Spleen (tissue), 7 donors: ENCODE results near the gene OR52H1.

Source experiments
- POLR2A ChIP-seq, 3 donors: fragments of 450-650 bp; IDR thresholded peaks; one replicate each; pipeline ENCODE4 v1.5.1; 2017; ENCODE audit warnings: antibody characterized with exemption in 3 of 3, mild to moderate bottlenecking in 1 of 3
- POLR2AphosphoS5 ChIP-seq, 3 donors: sonication (generic); formaldehyde crosslinking; IDR thresholded peaks; one replicate each; pipeline ENCODE4 v1.5.1; 2017; ENCODE audit warnings: antibody characterized with exemption in 3 of 3
- TF ChIP-seq, protein P1 (sequence below), 11 experiments: fragments of 200-600 bp in 7 of 11; fragments of 450-650 bp in 4 of 11; sonication (generic) in 4 of 11; IDR thresholded peaks in 8 of 11; conservative IDR thresholded peaks in 3 of 11; 1 replicate in 7 of 11; 2 replicates in 4 of 11; pipeline versions ENCODE4 v1.4.0 to v1.8.0; 2016 to 2021; ENCODE audit warnings: antibody characterized with exemption in 11 of 11, inconsistent platforms in 4 of 11, mild to moderate bottlenecking in 1 of 11
- donor health status: DM: no; HTN: no; CAD: no; lungs with moderate emphysema.
- donor health status: DM: no; HTN: no; CAD: no.
- donor health status: DM: no; HTN: no; CAD: no.

DNA sequence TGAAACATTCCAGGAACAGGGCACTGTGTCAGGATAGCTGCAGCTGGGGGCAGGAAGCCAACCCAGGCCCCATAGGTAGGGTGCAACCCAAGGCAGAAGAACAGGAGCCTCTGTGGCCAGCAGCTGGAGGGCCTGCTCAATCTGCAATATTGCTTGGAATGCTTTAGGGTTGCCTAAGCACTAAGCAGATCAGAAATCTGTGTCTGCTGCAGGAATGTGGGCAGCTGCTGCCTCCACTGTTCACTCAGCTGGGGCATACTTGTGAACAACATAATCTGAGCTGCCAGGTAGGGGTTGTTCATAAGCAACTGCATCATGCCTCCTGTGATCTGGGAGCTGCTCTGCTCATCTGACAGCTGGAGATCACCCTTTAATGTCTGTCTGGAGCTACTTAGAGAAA, 33.5 kb downstream of the OR52H1 start:
- TF ChIP-seq POLR2A (IDR thresholded peaks at IDR 0.05) = no peak
- TF ChIP-seq, protein P1, sequence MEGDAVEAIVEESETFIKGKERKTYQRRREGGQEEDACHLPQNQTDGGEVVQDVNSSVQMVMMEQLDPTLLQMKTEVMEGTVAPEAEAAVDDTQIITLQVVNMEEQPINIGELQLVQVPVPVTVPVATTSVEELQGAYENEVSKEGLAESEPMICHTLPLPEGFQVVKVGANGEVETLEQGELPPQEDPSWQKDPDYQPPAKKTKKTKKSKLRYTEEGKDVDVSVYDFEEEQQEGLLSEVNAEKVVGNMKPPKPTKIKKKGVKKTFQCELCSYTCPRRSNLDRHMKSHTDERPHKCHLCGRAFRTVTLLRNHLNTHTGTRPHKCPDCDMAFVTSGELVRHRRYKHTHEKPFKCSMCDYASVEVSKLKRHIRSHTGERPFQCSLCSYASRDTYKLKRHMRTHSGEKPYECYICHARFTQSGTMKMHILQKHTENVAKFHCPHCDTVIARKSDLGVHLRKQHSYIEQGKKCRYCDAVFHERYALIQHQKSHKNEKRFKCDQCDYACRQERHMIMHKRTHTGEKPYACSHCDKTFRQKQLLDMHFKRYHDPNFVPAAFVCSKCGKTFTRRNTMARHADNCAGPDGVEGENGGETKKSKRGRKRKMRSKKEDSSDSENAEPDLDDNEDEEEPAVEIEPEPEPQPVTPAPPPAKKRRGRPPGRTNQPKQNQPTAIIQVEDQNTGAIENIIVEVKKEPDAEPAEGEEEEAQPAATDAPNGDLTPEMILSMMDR (IDR thresholded peaks at IDR 0.05 in 8 of 11, conservative IDR thresholded peaks at IDR 0.05 in 3 of 11) = no peak
- TF ChIP-seq POLR2AphosphoS5 (IDR thresholded peaks at IDR 0.05) = no peak
